DOHH2 (cell line): Measurements from ENCODE around the gene CRCP.

Source experiments
- EZH2phosphoT487 ChIP-seq: fragments of 200-600 bp; sonication (generic); IDR thresholded peaks from 2 replicates; pipeline ENCODE4 v1.6.1; 2017; ENCODE audit warnings: borderline replicate concordance, mild to moderate bottlenecking, antibody characterized with exemption, low read length, moderate library complexity, mixed read lengths
- TF ChIP-seq, protein P1 (sequence below): fragments of 200-600 bp; sonication (generic); IDR thresholded peaks from one replicate; pipeline ENCODE4 v1.5.1; 2014; ENCODE audit warnings: antibody characterized with exemption, mild to moderate bottlenecking, low read depth, low read length; ENCODE audit not compliant: poor library complexity, severe bottlenecking

DNA sequence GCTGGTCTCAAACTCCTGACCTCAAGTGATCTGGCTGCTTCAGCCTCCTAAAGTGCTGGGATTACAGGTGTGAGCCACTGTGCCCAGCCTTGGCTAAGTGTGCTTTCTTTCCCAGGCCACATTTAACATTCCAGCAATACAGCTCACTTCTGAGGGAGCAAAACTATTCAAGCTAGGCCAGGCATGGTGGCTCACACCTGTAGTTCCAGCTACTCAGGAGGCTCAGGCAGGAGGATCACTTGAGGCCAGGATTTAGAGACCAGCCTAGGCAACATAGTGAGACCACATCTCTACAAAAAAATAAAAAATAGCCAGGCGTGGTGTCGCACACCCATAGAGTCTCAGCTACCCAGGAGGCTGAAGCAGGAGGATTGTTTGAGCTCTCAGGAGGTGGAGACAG, 67.2 kb downstream of the CRCP start:
- TF ChIP-seq, protein P1, sequence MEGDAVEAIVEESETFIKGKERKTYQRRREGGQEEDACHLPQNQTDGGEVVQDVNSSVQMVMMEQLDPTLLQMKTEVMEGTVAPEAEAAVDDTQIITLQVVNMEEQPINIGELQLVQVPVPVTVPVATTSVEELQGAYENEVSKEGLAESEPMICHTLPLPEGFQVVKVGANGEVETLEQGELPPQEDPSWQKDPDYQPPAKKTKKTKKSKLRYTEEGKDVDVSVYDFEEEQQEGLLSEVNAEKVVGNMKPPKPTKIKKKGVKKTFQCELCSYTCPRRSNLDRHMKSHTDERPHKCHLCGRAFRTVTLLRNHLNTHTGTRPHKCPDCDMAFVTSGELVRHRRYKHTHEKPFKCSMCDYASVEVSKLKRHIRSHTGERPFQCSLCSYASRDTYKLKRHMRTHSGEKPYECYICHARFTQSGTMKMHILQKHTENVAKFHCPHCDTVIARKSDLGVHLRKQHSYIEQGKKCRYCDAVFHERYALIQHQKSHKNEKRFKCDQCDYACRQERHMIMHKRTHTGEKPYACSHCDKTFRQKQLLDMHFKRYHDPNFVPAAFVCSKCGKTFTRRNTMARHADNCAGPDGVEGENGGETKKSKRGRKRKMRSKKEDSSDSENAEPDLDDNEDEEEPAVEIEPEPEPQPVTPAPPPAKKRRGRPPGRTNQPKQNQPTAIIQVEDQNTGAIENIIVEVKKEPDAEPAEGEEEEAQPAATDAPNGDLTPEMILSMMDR, result no peak
- TF ChIP-seq EZH2phosphoT487, result no peak
